ENCODE results near the gene TPST1.
A peak's percentile ranks its signal among the peaks of the same experiment; 100 is the strongest.

TPST1 gene

DNA sequence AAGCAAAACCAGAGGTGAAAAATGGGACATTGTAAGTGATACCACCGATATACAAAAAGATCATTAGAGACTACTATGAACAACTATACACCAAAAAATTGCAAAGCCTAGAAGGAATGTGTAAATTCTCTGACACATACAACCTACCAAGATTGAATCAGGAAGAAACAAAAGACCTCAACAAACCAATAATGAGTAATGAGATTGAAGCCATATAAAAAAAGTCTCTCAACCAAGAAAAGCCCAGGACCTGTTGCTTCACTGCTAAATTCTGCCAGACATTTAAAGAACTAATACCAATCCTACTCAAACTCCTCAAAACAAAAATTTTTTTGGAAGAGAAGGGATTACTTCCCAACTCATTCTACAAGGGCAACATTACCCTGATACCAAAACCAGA lies 134.0 kb downstream of the TPST1 start:
- no peak overlapping the region for H3K4me3 ChIP-seq (ENCODE audit: low read depth, low read length)
- H3K36me3 ChIP-seq (ENCODE audit: control insufficient read depth, insufficient read depth, low read length) = no peaks in the 10 kb centered on the region
- TF ChIP-seq, protein P1, sequence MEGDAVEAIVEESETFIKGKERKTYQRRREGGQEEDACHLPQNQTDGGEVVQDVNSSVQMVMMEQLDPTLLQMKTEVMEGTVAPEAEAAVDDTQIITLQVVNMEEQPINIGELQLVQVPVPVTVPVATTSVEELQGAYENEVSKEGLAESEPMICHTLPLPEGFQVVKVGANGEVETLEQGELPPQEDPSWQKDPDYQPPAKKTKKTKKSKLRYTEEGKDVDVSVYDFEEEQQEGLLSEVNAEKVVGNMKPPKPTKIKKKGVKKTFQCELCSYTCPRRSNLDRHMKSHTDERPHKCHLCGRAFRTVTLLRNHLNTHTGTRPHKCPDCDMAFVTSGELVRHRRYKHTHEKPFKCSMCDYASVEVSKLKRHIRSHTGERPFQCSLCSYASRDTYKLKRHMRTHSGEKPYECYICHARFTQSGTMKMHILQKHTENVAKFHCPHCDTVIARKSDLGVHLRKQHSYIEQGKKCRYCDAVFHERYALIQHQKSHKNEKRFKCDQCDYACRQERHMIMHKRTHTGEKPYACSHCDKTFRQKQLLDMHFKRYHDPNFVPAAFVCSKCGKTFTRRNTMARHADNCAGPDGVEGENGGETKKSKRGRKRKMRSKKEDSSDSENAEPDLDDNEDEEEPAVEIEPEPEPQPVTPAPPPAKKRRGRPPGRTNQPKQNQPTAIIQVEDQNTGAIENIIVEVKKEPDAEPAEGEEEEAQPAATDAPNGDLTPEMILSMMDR (IDR thresholded peaks at IDR 0.05) = no peak
- H3K4me1 ChIP-seq = no peaks in the 10 kb centered on the region
- no peak overlapping the region for H3K9ac ChIP-seq
- H3K79me2 ChIP-seq = no peaks in the 10 kb centered on the region
- H3K27ac ChIP-seq = no peak overlapping the region
- no peaks in the 10 kb centered on the region for H3K27me3 ChIP-seq (ENCODE audit: control insufficient read depth, insufficient read depth, low read length)
- H2AFZ ChIP-seq = no peak overlapping the region
- H3K4me2 ChIP-seq (ENCODE audit: low read length) = no peak overlapping the region
- H3K9me3 ChIP-seq (ENCODE audit: control insufficient read depth, low read length) = no peaks in the 10 kb centered on the region

DNA sequence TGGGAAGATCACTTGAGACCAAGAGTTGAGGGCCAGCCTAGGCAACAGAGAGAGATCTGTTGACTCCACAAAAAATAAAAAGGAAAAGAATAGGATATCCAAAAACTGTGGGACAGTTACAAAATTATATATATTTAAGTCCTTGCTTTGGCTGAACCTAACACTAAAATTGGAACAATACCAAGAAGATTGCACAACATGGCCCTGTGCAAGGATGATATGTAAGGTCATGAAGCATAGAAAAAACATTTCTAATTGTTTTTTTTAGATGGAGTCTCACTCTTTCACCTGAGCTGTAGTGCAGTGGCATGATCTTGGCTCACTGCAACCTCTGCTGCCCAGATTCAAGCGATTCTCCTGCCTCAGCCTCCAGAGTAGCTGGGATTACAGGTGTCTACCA lies 139.0 kb downstream of the TPST1 start:
- Histone ChIP-seq H3K4me2 (ENCODE audit: low read length) (no peak overlapping the region), H3K79me2 (no peaks in the 10 kb centered on the region), H2AFZ (no peak overlapping the region), H3K4me3 (ENCODE audit: low read depth, low read length) (no peak overlapping the region), H3K4me1 (no peaks in the 10 kb centered on the region), H3K27ac (no peak overlapping the region), H3K27me3 (ENCODE audit: control insufficient read depth, insufficient read depth, low read length) (no peaks in the 10 kb centered on the region), H3K9ac (no peak overlapping the region), H3K36me3 (ENCODE audit: control insufficient read depth, insufficient read depth, low read length) (no peaks in the 10 kb centered on the region), H3K9me3 (ENCODE audit: control insufficient read depth, low read length) (no peaks in the 10 kb centered on the region)
- TF ChIP-seq, protein P1 (IDR thresholded peaks at IDR 0.05) = no peak

DNA sequence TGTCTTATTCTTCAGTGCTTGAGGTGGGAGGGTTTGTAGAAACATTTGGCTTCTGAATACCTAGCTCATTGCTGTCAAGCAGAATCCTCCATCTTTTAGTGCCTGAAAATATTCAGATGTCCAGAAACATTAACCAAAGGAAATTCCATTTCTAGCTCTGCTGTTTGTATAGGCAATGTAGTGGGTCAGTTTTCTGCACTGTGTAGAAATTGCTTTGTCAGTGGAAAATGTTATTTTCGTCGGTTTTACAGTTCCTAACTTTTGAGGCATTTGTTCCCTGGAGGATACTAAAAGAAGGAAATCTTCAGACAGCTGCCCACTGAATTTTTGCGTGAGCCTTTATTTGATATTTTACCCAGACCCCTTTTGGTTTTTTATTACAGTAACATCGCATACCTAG lies 143.4 kb downstream of the TPST1 start:
- H3K27ac ChIP-seq = no peak overlapping the region

DNA sequence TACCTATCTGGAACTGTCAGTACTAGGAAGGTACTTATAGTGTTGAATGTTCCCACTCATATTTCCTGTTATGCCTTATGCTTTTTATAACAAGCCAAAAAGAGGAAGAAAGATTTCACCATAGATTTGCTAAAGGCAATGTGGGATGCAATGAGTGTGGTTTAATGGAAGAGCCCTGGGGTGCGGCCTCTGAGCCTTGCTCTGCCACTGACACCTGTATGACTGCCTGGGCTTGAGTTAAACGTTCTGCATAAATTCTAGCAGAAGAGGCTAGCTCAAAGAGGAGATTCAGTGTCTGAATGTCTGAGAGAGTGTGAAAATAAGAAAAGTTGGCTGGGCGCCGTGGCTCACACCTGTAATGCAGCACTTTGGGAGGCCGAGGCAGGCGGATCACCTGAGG lies 143.8 kb downstream of the TPST1 start:
- H3K27me3 ChIP-seq (ENCODE audit: control insufficient read depth, insufficient read depth, low read length) = no peaks in the 10 kb centered on the region
- H2AFZ ChIP-seq = no peak overlapping the region
- H3K27ac ChIP-seq = no peak overlapping the region
- no peak overlapping the region for H3K9ac ChIP-seq
- TF ChIP-seq, protein P1 (IDR thresholded peaks at IDR 0.05) = no peak
- H3K79me2 ChIP-seq = no peaks in the 10 kb centered on the region
- no peak overlapping the region for H3K4me2 ChIP-seq (ENCODE audit: low read length)
- H3K36me3 ChIP-seq (ENCODE audit: control insufficient read depth, insufficient read depth, low read length) = no peaks in the 10 kb centered on the region
- H3K4me1 ChIP-seq = no peaks in the 10 kb centered on the region
- no peaks in the 10 kb centered on the region for H3K9me3 ChIP-seq (ENCODE audit: control insufficient read depth, low read length)
- H3K4me3 ChIP-seq (ENCODE audit: low read depth, low read length) = no peak overlapping the region

More for the DNA sequence above, 143.4 kb downstream of the TPST1 start:
- Histone ChIP-seq H3K36me3 (ENCODE audit: control insufficient read depth, insufficient read depth, low read length) (no peaks in the 10 kb centered on the region), H3K79me2 (no peaks in the 10 kb centered on the region), H3K4me3 (ENCODE audit: low read depth, low read length) (no peak overlapping the region), H3K27me3 (ENCODE audit: control insufficient read depth, insufficient read depth, low read length) (no peaks in the 10 kb centered on the region), H3K4me1 (no peaks in the 10 kb centered on the region), H3K9me3 (ENCODE audit: control insufficient read depth, low read length) (no peaks in the 10 kb centered on the region), H3K9ac (no peak overlapping the region), H2AFZ (no peak overlapping the region), H3K4me2 (ENCODE audit: low read length) (peak overlapping the region; percentile 18)
- TF ChIP-seq, protein P1 (IDR thresholded peaks at IDR 0.05) = no peak

DNA sequence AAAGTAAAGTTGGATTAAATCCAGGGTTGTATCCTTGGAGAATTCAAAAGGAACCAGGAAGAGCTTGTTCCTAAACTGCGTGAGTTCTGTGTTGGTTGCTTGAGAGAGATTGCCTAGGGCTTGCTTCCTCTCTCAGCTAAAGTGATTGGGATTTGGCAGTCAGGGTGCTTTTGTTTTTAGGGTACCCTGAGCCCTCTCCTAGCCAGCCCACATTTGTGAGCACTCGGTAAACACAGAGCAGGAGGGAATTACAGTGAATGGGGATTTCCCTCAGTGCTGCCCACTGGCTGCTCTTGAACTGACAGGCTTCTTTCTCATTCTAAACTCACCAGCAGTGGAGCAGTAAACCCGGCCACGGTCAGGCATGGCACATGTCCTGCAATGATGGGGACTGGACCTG lies 146.9 kb downstream of the TPST1 start:
- H3K27ac ChIP-seq = no peak overlapping the region
- no peak overlapping the region for H2AFZ ChIP-seq
- H3K27me3 ChIP-seq (ENCODE audit: control insufficient read depth, insufficient read depth, low read length) = no peaks in the 10 kb centered on the region
- no peaks in the 10 kb centered on the region for H3K79me2 ChIP-seq
- H3K9ac ChIP-seq = no peak overlapping the region
- TF ChIP-seq, protein P1 (IDR thresholded peaks at IDR 0.05) = no peak
- H3K9me3 ChIP-seq (ENCODE audit: control insufficient read depth, low read length) = no peaks in the 10 kb centered on the region
- H3K4me2 ChIP-seq (ENCODE audit: low read length) = no peak overlapping the region
- H3K36me3 ChIP-seq (ENCODE audit: control insufficient read depth, insufficient read depth, low read length) = no peaks in the 10 kb centered on the region
- H3K4me1 ChIP-seq = no peaks in the 10 kb centered on the region
- H3K4me3 ChIP-seq (ENCODE audit: low read depth, low read length) = no peak overlapping the region

All from parathyroid adenoma (tissue), 2 donors.